ENCODE results near the gene ZDHHC5. TPM values are rescaled to one million over a fixed set of nuclear protein-coding genes. Genes with fewer than 3 reads are reported as not detected.

The ZDHHC5 gene
- total RNA-seq, 4 donors from 2014 or later = 34.3 to 52.1 (median 45.8) TPM

- Histone ChIP-seq H3K27me3 (no peaks in the 10 kb centered on the region), H3K36me3 (peaks cover 0 to 17% of the 10 kb centered on the region in 2 donors), H3K27ac (no peak overlapping the region), H3K4me1 (peaks cover 9 to 45% (median 23%) of the 10 kb centered on the region in 3 donors), H3K4me3 (no peak overlapping the region), H3K9me3 (no peaks in the 10 kb centered on the region)
- no peak for ATAC-seq
- 88 to 93% methylated on average over 3 to 5 of the region's 5 CpGs for WGBS, 2 donors (ENCODE audit: low coverage in 1 of 2)
- TF ChIP-seq EP300 (IDR thresholded peaks at IDR 0.05) (no peak), POLR2A (IDR thresholded peaks at IDR 0.05) (no peak), CTCF (IDR thresholded peaks at IDR 0.05) (no peak), POLR2AphosphoS5 (IDR thresholded peaks at IDR 0.05) (no peak)
Measured at GRCh38 chr11:57709802-57710367, 42.0 kb downstream of the ZDHHC5 start.

- H3K4me1 ChIP-seq = peaks cover 9 to 50% (median 25%) of the 10 kb centered on the region in 3 donors
- 2 to 3% methylated on average over 11 to 27 of the region's 51 CpGs for WGBS, 2 donors (ENCODE audit: low coverage in 1 of 2)
- peak; percentile 52 for ATAC-seq
Measured at GRCh38 chr11:57711414-57712255, 43.7 kb downstream of the ZDHHC5 start, which contains the start of gene MED19. Gene MED19, minus strand, starts transcription at chr11:57712215. Its CDS starts 36 bp downstream, at chr11:57712179.

DNA sequence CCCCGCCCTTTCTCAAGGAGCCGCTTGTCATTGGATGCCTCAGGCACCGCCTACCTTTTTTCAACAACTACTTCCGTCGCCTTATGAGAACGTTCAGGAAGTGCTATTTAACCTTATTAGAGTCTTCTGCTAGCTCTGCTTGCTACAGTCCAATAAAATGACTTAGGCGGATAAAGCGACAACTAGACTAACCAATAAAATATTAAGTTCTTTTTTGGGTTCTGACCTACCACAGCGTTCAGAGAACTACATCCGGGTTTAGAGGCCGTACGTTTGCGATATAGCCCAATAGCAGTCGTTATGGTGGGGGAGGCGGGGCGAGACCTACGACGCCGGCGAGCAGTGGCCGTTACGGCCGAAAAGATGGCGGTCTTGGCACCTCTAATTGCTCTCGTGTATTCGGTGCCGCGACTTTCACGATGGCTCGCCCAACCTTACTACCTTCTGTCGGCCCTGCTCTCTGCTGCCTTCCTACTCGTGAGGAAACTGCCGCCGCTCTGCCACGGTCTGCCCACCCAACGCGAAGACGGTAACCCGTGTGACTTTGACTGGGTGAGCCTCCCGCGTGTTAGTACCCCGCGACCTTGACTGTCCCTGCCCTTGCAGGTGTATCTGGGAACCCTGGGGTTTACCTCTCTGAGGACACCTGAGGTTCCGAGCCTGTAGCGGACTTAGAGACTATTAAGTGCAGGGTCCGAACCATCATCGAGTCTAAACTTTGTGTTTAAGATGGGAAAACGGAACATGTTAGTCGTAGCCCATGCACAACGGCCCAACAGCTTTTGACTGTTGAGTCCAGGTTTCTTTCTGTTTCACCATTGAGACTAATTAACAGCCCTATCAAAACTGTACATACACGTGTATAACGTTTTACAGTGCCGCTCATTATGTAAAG lies 44.6 kb downstream of the ZDHHC5 start, which contains the start of gene TMX2:
Gene TMX2, plus strand, starts transcription at position 338 of the 895 bp plus-strand sequence. Its CDS starts 26 bp downstream, at position 364.
- 0% methylated on average over 15 to 16 of the region's 53 CpGs for WGBS, 2 donors (ENCODE audit: low coverage in 1 of 2)

More at GRCh38 chr11:57711414-57712255, 43.7 kb downstream of the ZDHHC5 start, which contains the start of gene MED19:
- TF ChIP-seq POLR2AphosphoS5 (IDR thresholded peaks at IDR 0.05) (peak; percentile 2), EP300 (IDR thresholded peaks at IDR 0.05) (no peak), POLR2A (IDR thresholded peaks at IDR 0.05) (peak; percentile 32 to 41), CTCF (IDR thresholded peaks at IDR 0.05) (no peak)
- peak within 1 kb of the TSS; percentile 88 to 98 (median 92) for H3K27ac ChIP-seq
- no peaks in the 10 kb centered on the region for H3K27me3 ChIP-seq
- peak within 1 kb of the TSS; percentile 82 to 97 for H3K4me3 ChIP-seq
- peaks cover 0 to 9% of the 10 kb centered on the region in 2 donors for H3K36me3 ChIP-seq
- no peaks in the 10 kb centered on the region for H3K9me3 ChIP-seq

More for the DNA sequence above, 44.6 kb downstream of the ZDHHC5 start, which contains the start of gene TMX2:
- no peaks in the 10 kb centered on the region for H3K9me3 ChIP-seq
- peak; percentile 98 for ATAC-seq
- H3K27me3 ChIP-seq = no peaks in the 10 kb centered on the region
- no peak for TF ChIP-seq EP300 (IDR thresholded peaks at IDR 0.05)
- TF ChIP-seq CTCF (IDR thresholded peaks at IDR 0.05) = no peak
- TF ChIP-seq POLR2AphosphoS5 (IDR thresholded peaks at IDR 0.05) = peak; percentile 79
- TF ChIP-seq POLR2A (IDR thresholded peaks at IDR 0.05) = peak; percentile 32 to 41
- peaks cover 9 to 50% (median 25%) of the 10 kb centered on the region in 3 donors for H3K4me1 ChIP-seq
- peaks cover 0 to 5% of the 10 kb centered on the region in 2 donors for H3K36me3 ChIP-seq
- peak within 1 kb of the TSS; percentile 88 to 98 (median 92) for H3K27ac ChIP-seq
- peak within 1 kb of the TSS; percentile 82 to 97 for H3K4me3 ChIP-seq
